GM18873 (cell line): ENCODE data around the gene MELK.

Source experiments
- ATAC-seq: cut with Tn5 transposase; IDR thresholded peaks from one replicate; pipeline ENCODE4 v1.9.1; 2021; ENCODE audit warnings: mild to moderate bottlenecking, moderate library complexity, moderate number of reproducible peaks; ENCODE audit not compliant: unreplicated experiment, low FRiP score

MELK gene

GRCh38 chr9:36664806-36665205 lies 92.1 kb downstream of the MELK start:
- ATAC-seq = no peak

GRCh38 chr9:36665387-36665786 lies 92.7 kb downstream of the MELK start:
- ATAC-seq = no peak

GRCh38 chr9:36665921-36666431 lies 93.3 kb downstream of the MELK start:
- ATAC-seq = no peak

- no peak for ATAC-seq
Measured at GRCh38 chr9:36671561-36671960, 98.9 kb downstream of the MELK start.

GRCh38 chr9:36676091-36676490 lies 103.4 kb downstream of the MELK start:
- no peak for ATAC-seq

GRCh38 chr9:36676778-36677485 lies 104.2 kb downstream of the MELK start:
- ATAC-seq = no peak

GRCh38 chr9:36677611-36678010 lies 104.9 kb downstream of the MELK start:
- no peak for ATAC-seq

GRCh38 chr9:36679710-36680109 lies 107.0 kb downstream of the MELK start:
- ATAC-seq = no peak

- ATAC-seq = no peak
Measured at GRCh38 chr9:36686471-36686870, 113.8 kb downstream of the MELK start.

- ATAC-seq = no peak
Measured at GRCh38 chr9:36690412-36691168, 117.9 kb downstream of the MELK start.

GRCh38 chr9:36691671-36692070 lies 119.0 kb downstream of the MELK start:
- ATAC-seq = no peak

GRCh38 chr9:36698984-36699383 lies 126.3 kb downstream of the MELK start:
- ATAC-seq = no peak

- ATAC-seq = no peak
Measured at GRCh38 chr9:36704148-36704547, 131.5 kb downstream of the MELK start.

GRCh38 chr9:36713515-36714490 lies 141.1 kb downstream of the MELK start:
- no peak for ATAC-seq

- no peak for ATAC-seq
Measured at GRCh38 chr9:36716496-36716895, 143.8 kb downstream of the MELK start.

- no peak for ATAC-seq
Measured at GRCh38 chr9:36717276-36717675, 144.6 kb downstream of the MELK start.

- ATAC-seq = no peak
Measured at GRCh38 chr9:36718612-36719011, 145.9 kb downstream of the MELK start.

- ATAC-seq = no peak
Measured at GRCh38 chr9:36720043-36720442, 147.3 kb downstream of the MELK start.

- ATAC-seq = no peak
Measured at GRCh38 chr9:36721846-36722588, 149.3 kb downstream of the MELK start.

- no peak for ATAC-seq
Measured at GRCh38 chr9:36725777-36726356, 153.2 kb downstream of the MELK start.
